HG03196 (cell line): ENCODE results near the gene NPM3.

ENCODE experiments used
- ATAC-seq: cut with Tn5 transposase; IDR thresholded peaks from one replicate; pipeline ENCODE4 v1.9.1; 2021; ENCODE audit not compliant: unreplicated experiment

Gene NPM3

DNA sequence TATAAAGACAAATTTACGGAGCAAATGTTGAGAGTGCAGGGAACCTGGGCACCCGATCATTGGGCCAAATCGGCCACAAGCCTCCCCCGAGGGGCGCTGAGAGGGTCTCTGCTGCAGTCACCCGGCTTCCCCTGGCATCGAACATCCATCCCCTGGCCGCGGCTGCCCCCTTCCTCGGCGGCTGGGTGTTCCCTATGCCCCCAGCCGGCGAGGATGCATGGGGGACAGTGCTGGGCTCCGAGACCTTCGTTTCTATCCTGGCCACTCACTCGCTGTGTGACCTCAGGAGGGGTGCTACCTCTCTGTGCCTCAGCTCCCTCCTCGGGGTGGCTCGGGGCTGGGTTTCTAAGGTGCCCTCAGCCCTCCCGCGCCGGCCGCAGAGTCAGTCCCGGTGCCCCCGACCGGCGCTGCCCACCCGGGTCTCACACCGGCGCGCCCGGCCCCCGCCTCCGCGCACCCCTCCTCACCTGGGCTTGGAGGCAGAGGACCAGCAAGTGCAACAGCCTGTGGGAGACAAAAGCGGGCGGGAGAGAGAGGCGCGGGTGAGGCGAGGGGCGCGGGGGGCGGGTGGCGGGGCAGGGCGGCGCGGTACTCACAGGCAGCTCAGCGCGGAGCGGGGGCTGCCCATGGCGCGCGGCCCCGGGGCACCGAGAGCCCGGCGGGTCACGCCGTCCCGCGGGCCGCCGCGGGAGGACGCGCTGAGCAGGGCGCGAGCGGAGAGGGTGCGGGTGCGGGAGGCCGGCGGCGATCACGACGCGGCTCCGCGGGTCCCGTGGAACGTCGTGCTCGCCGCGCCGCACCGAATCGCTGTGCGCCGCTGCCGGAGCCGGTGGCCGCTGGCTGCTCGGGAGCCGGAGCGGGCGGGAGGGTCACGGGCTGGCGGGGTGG is 7.7 kb downstream of the NPM3 start, which contains the start of gene FGF8:
Gene FGF8, minus strand, starts transcription at position 842 of the 888 bp plus-strand sequence. Its CDS starts 214 bp downstream, at position 628.
- no peak for ATAC-seq

DNA sequence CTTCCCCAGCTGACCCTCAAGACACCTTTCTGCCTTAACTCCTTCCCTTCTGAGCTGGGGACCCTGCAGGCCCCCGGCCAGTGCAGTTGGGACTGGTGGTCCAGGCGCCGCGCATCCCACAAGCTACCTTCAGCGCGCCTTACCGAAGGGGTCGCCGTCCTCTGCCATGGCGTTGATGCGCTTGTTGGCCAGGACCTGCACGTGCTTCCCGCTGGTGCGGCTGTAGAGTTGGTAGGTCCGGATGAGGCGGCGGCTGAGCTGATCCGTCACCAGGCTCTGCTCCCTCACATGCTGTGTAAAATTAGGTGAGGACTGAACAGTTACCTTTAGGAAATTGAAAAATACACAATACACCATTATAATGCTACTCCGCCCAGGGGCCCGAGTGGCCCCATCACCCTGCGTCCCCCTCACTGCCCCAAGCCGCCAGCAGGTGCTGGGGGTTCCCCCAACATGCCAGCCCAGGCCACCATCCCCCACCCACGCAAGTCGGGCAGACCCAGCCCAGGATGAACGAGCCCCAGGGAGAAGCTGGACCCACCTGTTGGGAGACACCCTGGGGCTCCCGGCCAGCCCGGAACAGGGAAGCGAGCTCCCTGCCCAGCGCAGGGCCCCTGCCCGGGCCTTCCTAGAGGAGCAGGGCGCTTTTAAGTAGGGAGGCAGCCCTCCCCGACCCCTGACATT is 8.5 kb downstream of the NPM3 start:
- ATAC-seq = no peak

DNA sequence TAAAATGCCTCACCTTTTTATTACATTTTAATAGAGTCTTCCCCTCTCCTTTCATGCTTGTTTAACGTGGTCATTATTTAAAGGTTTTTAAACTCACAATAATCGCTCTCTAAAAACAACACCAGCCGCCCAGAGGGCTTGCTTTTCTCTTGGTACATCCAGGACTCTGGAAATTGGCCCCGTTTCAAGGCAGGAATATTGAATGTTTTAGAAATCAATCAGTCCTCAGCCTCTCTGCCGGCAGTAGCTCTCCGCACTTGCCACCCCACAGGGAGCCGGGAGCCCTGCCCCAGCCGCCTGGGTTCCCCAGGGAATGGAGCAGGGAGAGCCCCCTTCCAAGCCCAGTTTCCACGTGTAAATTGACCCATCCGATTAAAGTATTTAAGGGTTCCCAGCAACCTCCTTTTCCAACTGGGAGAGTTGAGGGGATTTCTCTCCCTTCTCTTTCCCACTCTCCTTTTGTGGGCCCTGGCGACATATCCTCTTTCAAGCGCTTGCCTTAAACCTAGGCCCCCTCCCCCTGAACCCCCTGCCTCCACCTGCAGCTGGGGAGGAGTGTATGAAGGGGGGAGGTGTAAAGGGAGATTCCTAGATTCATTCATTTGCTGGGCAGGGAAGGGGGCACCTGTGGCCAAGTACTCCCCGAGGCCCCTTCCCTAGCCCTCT is 9.2 kb downstream of the NPM3 start:
- ATAC-seq = no peak

DNA sequence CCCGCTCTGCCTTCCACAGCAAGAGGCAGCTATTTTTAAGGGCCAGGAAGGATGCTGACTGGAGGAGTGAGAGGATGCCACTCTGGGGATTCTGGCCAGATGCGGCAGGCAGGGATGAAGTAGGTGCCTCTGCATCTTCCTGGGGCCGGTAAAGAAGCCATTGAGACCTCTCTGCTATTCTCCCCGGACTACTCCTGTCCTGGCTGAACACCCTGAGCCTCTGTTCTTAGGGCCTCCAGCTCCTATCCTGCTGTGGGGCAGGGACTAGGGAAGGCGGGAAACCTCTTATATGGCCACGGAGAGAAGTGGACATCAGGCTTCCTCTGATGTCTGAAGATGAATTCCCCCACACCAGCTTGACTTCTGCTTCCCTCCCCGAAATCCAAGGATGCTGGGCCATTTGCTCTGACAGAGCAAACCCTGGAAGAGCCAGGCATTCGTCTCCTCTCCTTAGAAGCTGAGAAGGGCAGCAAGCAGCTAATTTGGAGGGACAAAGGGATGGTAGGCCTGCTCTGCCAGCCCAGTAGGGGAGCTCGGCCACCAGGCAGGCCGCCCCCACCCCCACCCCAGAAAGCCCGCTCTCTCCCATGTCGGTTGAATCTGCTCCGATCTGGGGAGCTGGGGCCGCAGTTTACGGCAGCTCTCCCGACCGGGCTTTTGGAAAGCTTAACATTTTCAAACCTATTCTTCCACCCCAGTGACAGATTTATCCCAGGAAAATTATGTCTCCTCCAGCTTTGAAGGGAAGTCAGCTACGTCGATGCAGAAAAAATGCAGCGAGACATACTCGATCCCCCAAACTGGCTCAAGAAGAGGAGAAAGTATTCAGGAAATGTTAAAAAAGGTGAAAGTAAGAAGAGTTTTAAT is 10.1 kb downstream of the NPM3 start:
- no peak for ATAC-seq

DNA sequence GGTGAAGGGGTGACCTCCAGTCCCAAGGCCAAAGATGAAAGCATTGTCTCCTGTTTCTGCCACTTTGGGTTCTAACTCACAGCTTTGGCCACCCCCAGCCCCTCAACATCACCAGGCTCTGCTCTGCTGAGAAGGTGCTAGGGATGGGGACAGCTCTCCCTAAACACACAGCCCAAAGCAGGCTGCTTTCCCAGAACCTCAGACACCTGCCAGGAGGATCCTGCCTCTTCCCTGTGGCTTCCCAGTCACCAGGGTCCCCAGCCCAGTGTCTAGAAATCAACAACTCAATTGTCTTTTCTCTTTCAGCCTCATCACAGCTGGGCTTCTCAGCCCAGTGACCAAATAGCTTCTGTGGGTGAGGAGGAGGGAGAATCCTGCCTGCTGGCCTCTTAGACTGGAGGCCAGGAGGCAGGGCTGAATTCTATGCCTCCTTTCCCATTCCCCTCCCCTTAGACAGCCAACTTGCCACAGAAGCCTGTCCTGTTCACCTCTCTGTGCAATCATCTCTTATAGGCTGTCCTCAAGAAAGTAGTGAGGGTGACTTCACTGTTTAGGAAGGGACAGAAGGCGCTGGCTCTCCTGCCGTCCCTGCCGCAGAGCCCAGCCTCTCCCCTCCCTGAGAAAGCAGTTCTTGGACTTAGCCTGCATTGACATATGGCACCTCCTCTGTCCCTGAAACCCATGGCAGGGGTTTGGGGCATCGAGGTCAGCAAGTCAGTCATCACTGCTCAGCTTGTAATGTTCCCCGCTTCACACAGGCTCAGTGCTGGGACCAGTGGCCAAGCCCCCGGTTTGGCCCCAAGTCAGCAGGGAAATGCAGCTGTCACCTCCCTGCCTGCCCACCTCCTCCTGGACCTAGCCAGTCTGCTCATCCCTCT is 11.0 kb downstream of the NPM3 start:
- ATAC-seq = no peak

DNA sequence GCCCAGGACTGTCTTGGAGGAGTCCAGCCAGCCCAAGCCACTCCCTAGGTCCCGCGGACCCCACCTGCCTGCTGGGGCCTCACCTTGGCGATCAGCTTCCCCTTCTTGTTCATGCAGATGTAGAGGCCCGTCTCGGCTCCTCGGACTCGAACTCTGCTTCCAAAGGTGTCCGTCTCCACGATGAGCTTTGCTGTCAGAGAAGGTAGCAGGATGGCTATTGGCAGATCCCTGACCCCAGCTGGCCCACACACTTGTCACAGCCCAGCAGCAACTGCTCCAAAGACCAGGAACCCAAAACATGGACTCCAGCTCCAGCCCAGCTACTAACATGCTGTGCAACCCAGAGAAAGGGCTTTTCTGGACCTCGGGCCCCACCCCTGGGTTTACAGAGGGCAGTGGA is 11.9 kb downstream of the NPM3 start:
- no peak for ATAC-seq

DNA sequence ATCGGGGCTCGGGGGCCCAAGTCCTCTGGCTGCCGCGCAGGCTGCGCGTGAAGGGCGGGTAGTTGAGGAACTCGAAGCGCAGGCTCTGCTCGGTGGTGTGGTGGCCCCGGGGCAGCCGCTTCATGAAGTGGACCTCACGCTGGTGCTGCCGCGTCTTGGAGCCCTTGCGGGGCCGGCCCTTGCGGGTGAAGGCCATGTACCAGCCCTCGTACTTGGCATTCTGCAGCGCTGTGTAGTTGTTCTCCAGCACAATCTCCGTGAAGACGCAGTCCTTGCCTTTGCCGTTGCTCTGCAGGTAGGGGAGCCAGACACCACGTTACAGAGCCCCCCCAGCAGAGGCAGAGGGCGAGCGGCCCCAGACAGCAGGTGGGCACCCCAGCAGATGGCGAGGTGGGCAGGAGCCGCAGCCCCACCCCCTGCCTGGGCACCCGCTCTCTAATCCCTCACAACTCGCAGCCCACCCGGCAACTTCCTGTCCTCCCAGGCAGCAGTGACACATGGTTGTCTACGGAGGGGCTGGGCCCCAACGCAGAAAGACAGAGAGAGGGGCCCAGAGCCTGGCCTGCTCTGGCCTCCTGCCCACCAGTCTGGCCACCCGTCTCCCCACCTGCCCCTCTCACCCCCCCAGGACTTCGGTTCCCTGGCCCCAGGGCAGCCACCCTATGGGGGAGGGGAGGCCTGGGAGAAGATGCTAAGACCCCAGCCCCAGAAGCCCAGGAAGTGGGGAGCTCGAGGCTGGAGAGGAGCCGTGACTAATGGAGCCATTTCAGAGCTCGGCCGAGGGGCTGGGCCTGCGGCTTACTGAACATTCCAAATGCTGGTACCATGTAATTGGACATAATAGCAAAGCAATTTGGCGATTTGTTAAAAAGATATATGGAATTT is 12.7 kb downstream of the NPM3 start:
- no peak for ATAC-seq

DNA sequence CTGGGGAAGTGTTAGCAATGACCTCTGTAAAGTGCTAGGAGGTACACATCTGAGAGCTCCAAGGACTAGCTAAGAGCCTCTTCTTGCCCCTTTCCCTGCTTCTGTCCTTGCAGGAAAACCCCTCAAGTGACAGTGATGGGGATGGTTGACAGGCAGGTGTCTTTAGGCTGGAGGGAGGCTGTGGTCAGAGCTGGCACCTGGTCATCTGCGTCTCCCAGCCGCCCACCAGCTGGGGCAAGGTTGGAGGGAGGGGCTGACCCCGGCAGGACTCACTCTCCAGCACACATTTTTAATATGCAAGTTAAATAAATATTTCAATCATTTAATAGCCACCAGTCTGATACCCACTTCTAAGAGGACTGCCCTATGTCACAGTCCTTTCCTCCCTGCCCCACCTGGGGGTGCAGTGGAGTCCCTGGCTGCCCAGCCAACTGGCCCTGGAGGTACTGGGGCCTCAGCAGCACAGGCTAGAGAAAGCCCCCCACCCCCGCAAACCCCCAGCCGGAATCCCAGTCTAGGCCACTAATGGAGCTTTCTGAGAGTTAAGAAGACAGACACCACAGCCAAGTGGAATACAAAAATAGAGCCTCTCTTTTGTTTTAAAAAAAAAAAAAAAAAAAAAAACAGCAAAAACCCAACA is 13.6 kb downstream of the NPM3 start:
- ATAC-seq = no peak

DNA sequence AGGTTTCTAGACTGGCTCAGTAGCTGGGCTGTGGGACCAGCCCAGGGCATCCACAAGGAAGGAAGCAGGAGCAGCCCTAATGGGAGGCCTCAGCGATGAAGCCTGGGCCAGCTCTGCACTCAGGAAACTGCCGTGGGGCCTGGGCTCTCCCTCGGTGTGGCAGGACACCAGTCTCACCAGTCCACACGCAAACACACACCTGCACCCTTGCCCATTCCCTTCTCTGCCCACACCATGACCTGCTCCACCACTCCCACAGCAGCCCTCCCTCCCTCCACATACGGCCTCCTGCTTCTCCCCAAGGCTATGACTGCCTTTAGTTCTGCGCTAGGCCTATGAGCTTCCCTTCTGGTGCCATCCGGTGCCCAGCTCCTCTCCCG is 14.5 kb downstream of the NPM3 start:
- ATAC-seq = no peak

DNA sequence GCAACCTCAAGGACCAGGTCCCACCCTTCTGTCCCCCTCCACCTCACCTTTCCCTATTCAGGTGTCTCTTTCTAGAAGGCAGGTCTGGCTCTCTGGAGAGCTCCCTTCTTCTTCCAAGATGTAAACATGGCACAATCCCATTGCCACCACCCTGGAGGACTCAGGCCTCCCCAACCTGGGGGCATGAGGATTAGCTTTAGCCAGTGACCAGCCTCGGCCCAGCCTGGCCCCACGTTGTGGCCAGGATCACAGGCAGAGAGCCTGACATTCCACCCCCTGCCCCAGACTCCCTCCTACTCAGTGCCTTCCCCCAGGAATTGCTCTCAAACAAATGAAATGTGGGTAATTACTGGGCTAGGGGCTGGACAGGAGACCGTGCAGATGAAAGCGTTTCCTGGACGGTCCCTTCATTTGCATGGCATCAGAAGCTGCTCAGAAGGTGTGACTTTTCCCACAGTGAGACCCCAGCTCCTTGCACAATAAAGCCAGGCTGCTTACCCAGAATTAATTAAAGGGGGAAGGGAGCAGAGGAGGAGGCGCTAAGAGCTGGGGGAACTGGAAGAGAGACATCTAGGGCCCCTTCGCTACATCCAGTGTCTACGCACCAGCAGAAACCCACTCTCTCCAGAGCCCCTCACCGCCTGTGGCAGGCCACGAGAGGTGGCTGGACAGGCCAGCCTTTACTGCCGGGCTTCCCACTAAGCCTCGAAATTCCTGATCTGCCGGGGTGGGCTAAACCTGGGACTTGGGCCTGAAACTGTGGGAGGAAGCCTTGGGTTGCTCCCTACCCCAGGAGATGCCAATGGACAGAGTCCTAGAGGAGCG is 15.1 kb downstream of the NPM3 start:
- ATAC-seq = no peak

DNA sequence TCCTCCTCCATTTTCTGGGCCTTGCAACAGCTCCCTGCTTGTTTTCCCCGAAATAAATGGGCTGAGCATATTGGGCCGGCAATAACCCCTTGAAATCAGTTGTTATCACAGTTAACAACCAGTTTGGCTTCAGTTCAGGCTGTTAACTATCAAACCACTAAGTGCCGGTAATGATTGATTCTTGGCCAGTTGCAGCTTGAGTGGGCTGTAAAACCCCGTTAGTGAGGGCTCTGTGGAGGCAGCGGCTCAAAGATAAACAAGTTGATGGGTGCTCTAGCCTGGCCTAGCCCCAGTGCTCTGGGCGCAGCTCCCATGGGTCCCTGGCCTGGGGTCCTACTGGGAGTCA is 15.7 kb downstream of the NPM3 start:
- no peak for ATAC-seq

DNA sequence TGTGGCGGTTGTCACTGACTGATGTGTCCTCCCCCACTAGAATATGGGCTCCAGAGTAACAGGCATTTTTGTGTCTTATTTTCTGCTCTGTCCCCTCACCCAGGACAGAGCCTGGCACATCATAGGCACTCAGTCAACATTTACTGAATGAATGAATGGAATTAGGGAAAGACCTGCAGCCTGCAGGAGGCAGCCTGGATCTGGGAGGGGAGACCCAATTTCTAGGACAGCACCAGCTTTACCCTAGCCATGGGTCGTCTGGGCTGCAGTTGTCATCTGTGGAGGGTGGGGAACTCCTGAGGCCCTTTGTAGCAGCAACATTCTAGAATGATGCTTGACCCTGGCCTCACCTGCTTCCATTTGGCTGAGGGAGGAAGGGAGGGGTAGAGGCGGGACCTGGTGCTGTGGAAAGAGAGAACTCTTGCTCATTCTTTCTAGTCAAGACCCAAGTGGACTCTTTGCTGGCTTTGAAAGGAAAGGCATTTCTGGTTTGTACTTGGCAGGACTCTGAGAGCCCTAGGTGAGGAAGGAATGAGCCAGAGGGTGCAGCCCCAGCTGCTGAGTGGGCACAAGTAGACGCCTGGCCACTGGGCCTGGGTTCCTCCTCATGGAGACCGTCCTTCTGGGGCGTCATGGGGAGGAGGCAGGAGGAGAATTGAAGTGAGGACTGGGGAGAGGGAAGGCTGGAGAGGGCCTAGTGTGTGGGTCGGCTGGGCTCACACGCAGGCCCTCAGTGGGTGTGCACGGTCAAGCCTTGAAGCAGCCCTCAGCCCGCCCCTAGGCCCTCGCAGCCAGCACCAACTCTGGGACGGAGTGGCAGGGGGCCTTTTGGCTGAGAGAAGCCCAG is 16.3 kb downstream of the NPM3 start:
- no peak for ATAC-seq

DNA sequence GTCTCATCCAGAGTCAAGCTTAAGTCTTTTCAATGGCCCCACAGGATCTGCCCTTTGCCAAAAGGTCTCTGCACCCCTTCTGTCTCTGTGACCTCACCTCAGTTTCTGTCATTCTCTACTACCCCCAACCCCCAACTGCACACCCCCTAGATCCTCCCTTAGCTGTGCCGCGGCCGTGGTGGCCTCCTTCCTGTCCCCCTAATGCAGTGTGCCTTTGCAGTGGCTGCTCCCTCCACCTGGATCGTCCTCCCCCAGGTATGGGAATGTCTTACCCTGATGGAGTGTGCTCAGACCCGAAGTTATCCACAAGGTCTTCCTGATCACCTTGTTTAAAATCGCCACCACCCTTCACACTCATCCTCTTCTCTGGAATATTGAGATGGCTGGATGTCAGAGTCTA is 16.9 kb downstream of the NPM3 start:
- no peak for ATAC-seq

DNA sequence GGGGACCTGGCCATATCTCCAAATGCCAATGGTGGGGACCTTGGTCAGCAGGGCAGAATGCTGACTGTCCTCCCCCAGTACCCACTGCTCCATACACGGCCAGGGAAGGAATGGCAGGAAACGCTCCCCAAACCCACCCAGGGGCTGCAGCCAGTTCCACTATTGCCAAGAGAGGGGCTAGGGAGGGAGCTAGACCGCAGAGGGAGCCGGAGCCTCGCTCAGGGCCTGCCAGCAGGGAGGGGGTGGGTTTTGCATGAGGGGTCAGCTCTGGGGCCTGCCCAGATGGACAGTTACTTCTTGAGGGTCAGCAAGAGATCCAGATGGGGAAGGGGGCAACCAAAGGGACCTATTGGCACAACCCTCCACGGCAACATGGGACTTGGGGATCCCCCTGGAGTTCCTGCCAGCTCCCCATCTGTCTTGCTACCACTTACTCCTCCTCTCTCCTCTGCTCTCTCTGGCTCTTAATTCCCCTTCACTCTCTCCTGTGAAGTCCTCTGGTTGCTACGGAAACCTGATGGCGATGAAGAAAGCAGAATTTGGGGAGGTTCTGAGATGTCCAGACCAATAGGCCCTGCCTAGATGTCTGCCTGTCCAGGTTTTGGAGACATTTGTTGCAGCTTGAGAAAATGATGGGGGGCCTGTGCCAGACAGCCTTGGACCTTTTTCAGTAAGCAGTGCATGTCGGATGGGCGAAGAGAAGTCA is 20.0 kb downstream of the NPM3 start:
- ATAC-seq = no peak

DNA sequence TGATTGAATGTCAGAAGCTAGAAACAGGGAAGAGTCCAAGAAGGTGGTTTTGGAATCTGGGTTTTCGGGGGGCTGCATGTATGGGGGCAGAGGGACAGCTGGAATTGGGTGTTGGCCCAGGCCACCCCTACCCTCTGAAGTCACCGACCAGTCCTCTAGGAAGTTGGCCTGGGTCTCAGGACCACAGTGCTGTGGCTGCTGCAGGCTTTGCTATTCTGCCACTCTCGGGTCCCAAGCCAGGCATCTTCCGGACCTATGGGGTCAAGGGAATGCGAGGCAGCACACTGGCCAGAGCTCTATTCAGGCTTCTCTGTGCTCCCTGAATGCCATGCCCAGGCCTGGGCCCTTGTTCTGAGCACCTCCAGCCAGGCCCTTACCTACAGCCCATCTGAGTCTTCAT is 20.5 kb downstream of the NPM3 start:
- no peak for ATAC-seq

DNA sequence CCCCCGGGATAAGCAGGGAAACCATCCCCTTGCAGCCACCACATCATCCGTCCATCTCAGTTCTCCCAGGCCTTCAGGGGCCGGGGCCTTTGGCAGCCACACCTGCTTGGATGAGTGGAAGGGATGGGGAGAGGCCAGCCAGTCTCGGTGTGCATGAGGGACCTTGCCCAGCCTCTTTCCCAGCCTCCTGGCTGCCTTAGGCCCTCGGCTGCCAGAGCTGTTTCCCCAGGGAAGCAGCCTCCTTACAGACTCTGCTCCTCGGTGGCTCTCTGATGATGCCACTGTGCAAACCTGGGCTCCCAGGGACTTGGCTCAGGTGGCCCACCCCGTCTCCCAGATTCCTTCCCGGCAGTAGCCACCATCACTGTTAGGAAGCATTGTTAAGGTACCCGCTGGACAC is 22.0 kb downstream of the NPM3 start:
- no peak for ATAC-seq
